Spleen (tissue), 7 donors: ENCODE results near the gene ATP8A2.

Experiments
- POLR2A ChIP-seq, 3 donors: fragments of 450-650 bp; IDR thresholded peaks; one replicate each; pipeline ENCODE4 v1.5.1; 2017; ENCODE audit warnings: antibody characterized with exemption in 3 of 3, mild to moderate bottlenecking in 1 of 3
- POLR2AphosphoS5 ChIP-seq, 3 donors: sonication (generic); formaldehyde crosslinking; IDR thresholded peaks; one replicate each; pipeline ENCODE4 v1.5.1; 2017; ENCODE audit warnings: antibody characterized with exemption in 3 of 3
- TF ChIP-seq, protein P1 (sequence below), 11 experiments: fragments of 200-600 bp in 7 of 11; fragments of 450-650 bp in 4 of 11; sonication (generic) in 4 of 11; IDR thresholded peaks in 8 of 11; conservative IDR thresholded peaks in 3 of 11; 1 replicate in 7 of 11; 2 replicates in 4 of 11; pipeline versions ENCODE4 v1.4.0 to v1.8.0; 2016 to 2021; ENCODE audit warnings: antibody characterized with exemption in 11 of 11, inconsistent platforms in 4 of 11, mild to moderate bottlenecking in 1 of 11
- donor health status: DM: no; HTN: no; CAD: no; lungs with moderate emphysema.
- donor health status: DM: no; HTN: no; CAD: no.
- donor health status: DM: no; HTN: no; CAD: no.

GRCh38 chr13:25948910-25949309 lies 577.1 kb downstream of the ATP8A2 start:
- TF ChIP-seq, protein P1, sequence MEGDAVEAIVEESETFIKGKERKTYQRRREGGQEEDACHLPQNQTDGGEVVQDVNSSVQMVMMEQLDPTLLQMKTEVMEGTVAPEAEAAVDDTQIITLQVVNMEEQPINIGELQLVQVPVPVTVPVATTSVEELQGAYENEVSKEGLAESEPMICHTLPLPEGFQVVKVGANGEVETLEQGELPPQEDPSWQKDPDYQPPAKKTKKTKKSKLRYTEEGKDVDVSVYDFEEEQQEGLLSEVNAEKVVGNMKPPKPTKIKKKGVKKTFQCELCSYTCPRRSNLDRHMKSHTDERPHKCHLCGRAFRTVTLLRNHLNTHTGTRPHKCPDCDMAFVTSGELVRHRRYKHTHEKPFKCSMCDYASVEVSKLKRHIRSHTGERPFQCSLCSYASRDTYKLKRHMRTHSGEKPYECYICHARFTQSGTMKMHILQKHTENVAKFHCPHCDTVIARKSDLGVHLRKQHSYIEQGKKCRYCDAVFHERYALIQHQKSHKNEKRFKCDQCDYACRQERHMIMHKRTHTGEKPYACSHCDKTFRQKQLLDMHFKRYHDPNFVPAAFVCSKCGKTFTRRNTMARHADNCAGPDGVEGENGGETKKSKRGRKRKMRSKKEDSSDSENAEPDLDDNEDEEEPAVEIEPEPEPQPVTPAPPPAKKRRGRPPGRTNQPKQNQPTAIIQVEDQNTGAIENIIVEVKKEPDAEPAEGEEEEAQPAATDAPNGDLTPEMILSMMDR (IDR thresholded peaks at IDR 0.05 in 8 of 11, conservative IDR thresholded peaks at IDR 0.05 in 3 of 11), result no peak
- TF ChIP-seq POLR2A (IDR thresholded peaks at IDR 0.05) (no peak), POLR2AphosphoS5 (IDR thresholded peaks at IDR 0.05) (no peak)
